ENCODE data around the gene SLX9.

GRCh38 chr21:44919913-44920693, 19.7 kb upstream of the SLX9 start:
- TF ChIP-seq CTCF (IDR thresholded peaks at IDR 0.05) = no peak
- no peak for TF ChIP-seq POLR2AphosphoS5 (IDR thresholded peaks at IDR 0.05)
- no peak for TF ChIP-seq POLR2A (IDR thresholded peaks at IDR 0.05)

Measured in stomach (tissue), 4 donors.